ENCODE measurements around the gene METTL15.
"Not testable (repeated sequence)": the region's sequence is repeated elsewhere in the genome, so short reads cannot be mapped to it uniquely, and the experiment has no call there.

Gene METTL15

GRCh38 chr11:28110821-28111200 lies 2.6 kb downstream of the METTL15 start:
- DNase-seq = no peak

- DNase-seq = no peak
Measured at GRCh38 chr11:28114116-28114515, 5.9 kb downstream of the METTL15 start.

GRCh38 chr11:28114731-28115130 lies 6.5 kb downstream of the METTL15 start:
- DNase-seq = no peak

- DNase-seq = no peak
Measured at GRCh38 chr11:28117712-28118111, 9.5 kb downstream of the METTL15 start.

- DNase-seq = no peak
Measured at GRCh38 chr11:28123151-28123581, 15.0 kb downstream of the METTL15 start.

GRCh38 chr11:28132548-28132947 lies 24.4 kb downstream of the METTL15 start:
- no peak for DNase-seq

- no peak for DNase-seq
Measured at GRCh38 chr11:28133146-28133545, 25.0 kb downstream of the METTL15 start.

- DNase-seq = not testable (repeated sequence)
Measured at GRCh38 chr11:28136157-28136556, 28.0 kb downstream of the METTL15 start.

- no peak for DNase-seq
Measured at GRCh38 chr11:28137366-28137765, 29.2 kb downstream of the METTL15 start.

GRCh38 chr11:28137832-28138231 lies 29.6 kb downstream of the METTL15 start:
- DNase-seq = no peak

- no peak for DNase-seq
Measured at GRCh38 chr11:28139841-28140415, 31.7 kb downstream of the METTL15 start.

GRCh38 chr11:28140689-28141455 lies 32.7 kb downstream of the METTL15 start:
- no peak for DNase-seq

GRCh38 chr11:28142724-28143123 lies 34.5 kb downstream of the METTL15 start:
- no peak for DNase-seq

- DNase-seq = no peak
Measured at GRCh38 chr11:28144808-28145207, 36.6 kb downstream of the METTL15 start.

GRCh38 chr11:28146123-28146751 lies 38.0 kb downstream of the METTL15 start:
- no peak for DNase-seq

- DNase-seq = no peak
Measured at GRCh38 chr11:28152743-28153142, 44.6 kb downstream of the METTL15 start.

- no peak for DNase-seq
Measured at GRCh38 chr11:28153586-28153985, 45.4 kb downstream of the METTL15 start.

- DNase-seq = no peak
Measured at GRCh38 chr11:28168718-28169117, 60.5 kb downstream of the METTL15 start.

- no peak for DNase-seq
Measured at GRCh38 chr11:28169816-28170215, 61.6 kb downstream of the METTL15 start.

GRCh38 chr11:28170759-28171158 lies 62.6 kb downstream of the METTL15 start:
- no peak for DNase-seq

- DNase-seq = no peak
Measured at GRCh38 chr11:28176351-28176750, 68.2 kb downstream of the METTL15 start.

- no peak for DNase-seq
Measured at GRCh38 chr11:28195449-28195848, 87.3 kb downstream of the METTL15 start.

GRCh38 chr11:28209906-28210305 lies 101.7 kb downstream of the METTL15 start:
- no peak for DNase-seq

- DNase-seq = not testable (repeated sequence)
Measured at GRCh38 chr11:28222063-28222462, 113.9 kb downstream of the METTL15 start.
